Bronchial epithelial cell (primary cell): ENCODE results near the gene FYN. TPM values are rescaled to one million over a fixed set of nuclear protein-coding genes. Genes with fewer than 3 reads are reported as not detected.

Experiments used
- DNase-seq: peaks from one replicate; pipeline ENCODE4 v3.0.0-alpha.2; 2010; ENCODE audit warnings: low read depth
- FAIRE-seq: peaks from 2 replicates; lab custom pipeline; 2011; peaks lifted over from hg19 to GRCh38; lab: Jason Lieb, UNC
- H3K27me3 ChIP-seq: 2 replicates; pipeline ENCODE4 v1.5.1; 2011; ENCODE audit warnings: low read length; ENCODE audit not compliant: control insufficient read depth, insufficient read depth
- H3K36me3 ChIP-seq: 2 replicates; pipeline ENCODE4 v1.5.1; 2011; ENCODE audit warnings: low read length; ENCODE audit not compliant: control insufficient read depth, insufficient read depth
- H3K4me3 ChIP-seq: 2 replicates; pipeline ENCODE4 v1.5.1; 2011; ENCODE audit warnings: mild to moderate bottlenecking, low read depth, low read length, control low read depth
- total RNA-seq: library from RNA; depleted of rRNA; stranded (reverse); fragments of >200 nt; gene quantifications from 2 replicates; pipeline ENCODE4 v1.2.1, GENCODE V29; 2014
- TF ChIP-seq, protein P1 (sequence below): IDR thresholded peaks from 2 replicates; pipeline ENCODE4 v1.5.1; 2011; ENCODE audit warnings: mild to moderate bottlenecking, moderate library complexity, low read length, control low read depth, inconsistent platforms; ENCODE audit not compliant: insufficient read depth, severe bottlenecking

Gene FYN
- total RNA-seq, 1 donor from 2014 or later: 38.7 TPM

DNA sequence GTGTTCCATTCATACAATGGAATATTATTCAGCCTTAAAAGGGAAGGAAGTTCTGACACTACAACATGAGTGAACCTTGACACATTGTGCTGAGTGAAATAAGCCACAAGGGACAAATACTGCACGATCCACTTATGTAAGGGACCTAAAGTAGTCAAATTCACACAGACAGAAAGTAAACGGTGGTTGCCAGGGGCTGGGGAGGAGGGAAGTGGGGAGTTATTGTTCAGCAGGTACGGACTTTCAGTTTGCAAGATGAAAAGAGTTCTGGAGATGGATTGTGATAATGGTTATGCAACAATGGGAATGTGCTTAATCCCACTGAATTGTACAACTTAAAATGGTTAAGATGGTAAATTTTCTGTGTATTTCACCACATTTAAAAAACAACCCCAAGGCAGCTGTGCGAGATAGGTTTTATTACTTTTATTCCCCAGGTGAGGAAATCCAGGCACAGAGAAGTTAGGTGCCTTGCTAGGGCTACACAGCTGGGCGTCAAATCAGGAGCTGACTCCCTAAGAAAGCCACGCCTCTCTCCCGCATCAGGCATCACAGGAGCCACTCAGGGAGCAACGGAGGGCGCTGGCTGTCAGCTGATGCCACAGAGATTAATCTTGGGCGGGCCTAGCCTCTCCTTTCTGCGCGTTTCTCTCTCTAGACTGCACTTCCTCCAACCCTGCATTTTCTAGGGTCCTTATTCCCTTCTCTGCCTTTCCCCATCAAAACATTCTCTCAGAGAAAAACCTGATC is 258.2 kb downstream of the FYN start:
- TF ChIP-seq, protein P1, sequence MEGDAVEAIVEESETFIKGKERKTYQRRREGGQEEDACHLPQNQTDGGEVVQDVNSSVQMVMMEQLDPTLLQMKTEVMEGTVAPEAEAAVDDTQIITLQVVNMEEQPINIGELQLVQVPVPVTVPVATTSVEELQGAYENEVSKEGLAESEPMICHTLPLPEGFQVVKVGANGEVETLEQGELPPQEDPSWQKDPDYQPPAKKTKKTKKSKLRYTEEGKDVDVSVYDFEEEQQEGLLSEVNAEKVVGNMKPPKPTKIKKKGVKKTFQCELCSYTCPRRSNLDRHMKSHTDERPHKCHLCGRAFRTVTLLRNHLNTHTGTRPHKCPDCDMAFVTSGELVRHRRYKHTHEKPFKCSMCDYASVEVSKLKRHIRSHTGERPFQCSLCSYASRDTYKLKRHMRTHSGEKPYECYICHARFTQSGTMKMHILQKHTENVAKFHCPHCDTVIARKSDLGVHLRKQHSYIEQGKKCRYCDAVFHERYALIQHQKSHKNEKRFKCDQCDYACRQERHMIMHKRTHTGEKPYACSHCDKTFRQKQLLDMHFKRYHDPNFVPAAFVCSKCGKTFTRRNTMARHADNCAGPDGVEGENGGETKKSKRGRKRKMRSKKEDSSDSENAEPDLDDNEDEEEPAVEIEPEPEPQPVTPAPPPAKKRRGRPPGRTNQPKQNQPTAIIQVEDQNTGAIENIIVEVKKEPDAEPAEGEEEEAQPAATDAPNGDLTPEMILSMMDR: no peak
- DNase-seq: no peak
- no peaks in the 10 kb centered on the region for H3K27me3 ChIP-seq
- H3K4me3 ChIP-seq: no peak overlapping the region
- FAIRE-seq: no peak
- no peaks in the 10 kb centered on the region for H3K36me3 ChIP-seq

DNA sequence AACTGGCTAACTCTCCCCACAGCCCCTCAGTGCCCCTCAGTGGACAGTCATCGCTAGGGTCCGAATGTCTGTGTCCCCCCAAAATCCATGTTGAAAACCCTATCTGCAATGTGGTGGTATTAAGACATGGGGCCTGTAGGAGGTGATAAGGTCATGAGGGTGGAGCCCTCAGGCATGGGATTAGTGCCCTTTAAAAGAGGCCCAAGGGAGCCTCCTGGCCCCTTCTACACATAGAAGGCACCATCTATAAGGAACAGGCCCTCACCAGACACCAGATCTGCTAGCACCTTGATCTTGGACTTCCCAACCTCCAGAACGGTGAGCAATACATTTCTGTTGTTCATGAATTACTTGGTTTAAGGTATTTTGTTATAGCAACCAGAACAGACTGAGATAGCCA is 260.9 kb downstream of the FYN start:
- H3K27me3 ChIP-seq: no peaks in the 10 kb centered on the region
- TF ChIP-seq, protein P1: no peak
- H3K36me3 ChIP-seq: no peaks in the 10 kb centered on the region
- no peak overlapping the region for H3K4me3 ChIP-seq
- DNase-seq (no peak), FAIRE-seq (no peak)

DNA sequence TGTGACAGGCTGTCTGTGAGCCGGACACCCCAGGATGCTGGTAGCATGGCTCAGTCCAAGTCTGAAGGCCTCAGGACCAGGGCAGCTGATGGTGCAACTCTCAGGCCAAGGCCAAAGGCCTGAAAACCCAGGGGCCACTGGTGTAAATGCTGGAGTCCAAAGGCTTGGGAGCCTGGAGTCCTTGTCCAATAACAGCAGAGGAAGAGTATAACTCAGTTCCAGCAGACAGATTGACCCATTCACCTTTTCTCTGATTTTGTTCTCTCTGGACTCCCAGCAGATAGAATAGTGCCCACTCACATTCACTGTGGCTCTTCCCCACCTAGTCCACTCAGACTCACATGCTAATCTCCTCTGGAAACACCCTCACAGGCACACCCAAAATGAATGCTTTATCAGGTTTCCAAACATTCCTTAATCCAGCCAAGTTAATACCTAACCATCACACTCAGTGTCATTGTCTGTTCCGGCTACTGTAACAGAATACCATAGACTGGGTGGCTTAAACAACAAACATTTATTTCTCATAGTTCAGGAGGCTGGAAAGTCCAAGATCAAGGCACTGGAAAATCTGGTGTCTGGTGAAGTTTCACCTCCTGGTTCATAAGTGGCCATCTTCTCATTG is 262.6 kb downstream of the FYN start:
- Histone ChIP-seq H3K27me3 (no peaks in the 10 kb centered on the region), H3K4me3 (no peak overlapping the region), H3K36me3 (no peaks in the 10 kb centered on the region)
- no peak for DNase-seq
- no peak for FAIRE-seq
- TF ChIP-seq, protein P1: no peak

Other genes starting within 250 kb of the FYN start
- not detected in 2 replicates for gene CCN6, start 180.7 kb upstream of the FYN start, total RNA-seq
- gene TUBE1, start 214.0 kb upstream of the FYN start, total RNA-seq: 33.4 and 41.1 TPM in 2 replicates
- gene FAM229B, start 214.1 kb upstream of the FYN start, total RNA-seq: 1.6 and 4.0 TPM in 2 replicates